Ovary (tissue), 3 donors: ENCODE data around the gene JADE2.

Experiments used
- CTCF ChIP-seq, 3 donors: fragments of 450-650 bp in 2 of 3; fragments of 200-600 bp in 1 of 3; IDR thresholded peaks; one replicate each; pipeline versions ENCODE4 v1.5.1 to v1.8.0; 2016 to 2022; ENCODE audit warnings: antibody characterized with exemption in 3 of 3, mild to moderate bottlenecking in 1 of 3
- POLR2A ChIP-seq: fragments of 450-650 bp; IDR thresholded peaks from one replicate; pipeline ENCODE4 v1.6.1; 2017; ENCODE audit warnings: antibody characterized with exemption, mild to moderate bottlenecking, moderate library complexity
- donor health status: DM: no; HTN: no; CAD: no.

DNA sequence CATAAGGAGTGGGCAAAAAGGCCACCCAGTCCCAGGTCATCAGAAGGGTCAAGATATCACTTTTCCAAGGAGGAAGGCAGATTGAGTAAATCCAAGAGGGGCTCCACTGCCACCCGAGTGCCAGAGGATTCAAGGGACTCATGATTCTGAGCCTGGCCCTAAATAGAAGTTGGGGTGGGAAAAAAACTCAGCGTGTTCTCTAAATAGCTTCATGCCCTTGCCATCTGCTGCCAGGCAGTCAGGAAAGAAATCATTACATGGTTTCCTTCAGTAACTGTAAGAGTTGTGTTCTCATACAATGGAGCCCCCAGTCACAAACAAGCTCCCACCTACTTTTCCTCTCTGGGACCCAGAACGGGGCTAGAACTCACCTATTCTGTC is 70.0 kb downstream of the JADE2 start:
- TF ChIP-seq CTCF (IDR thresholded peaks at IDR 0.05) (no peak), POLR2A (no peak)
